D721Med (cell line): ENCODE data around the gene WDSUB1.

Experiments used
- DNase-seq: peaks from one replicate; pipeline ENCODE4 v3.0.0; 2011; ENCODE audit warnings: low spot score; ENCODE audit not compliant: insufficient read length
- FAIRE-seq: peaks from 2 replicates; lab custom pipeline; 2011; peaks lifted over from hg19 to GRCh38; lab: Jason Lieb, UNC
- CTCF ChIP-seq: IDR thresholded peaks from 2 replicates; pipeline ENCODE4 v1.5.1; 2012; ENCODE audit warnings: mild to moderate bottlenecking, control low read depth; ENCODE audit not compliant: insufficient read depth; ENCODE audit errors: missing control alignments

The WDSUB1 gene

GRCh38 chr2:159196393-159196925 lies 90.0 kb downstream of the WDSUB1 start:
- no peak for TF ChIP-seq CTCF
- DNase-seq (no peak), FAIRE-seq (no peak)

DNA sequence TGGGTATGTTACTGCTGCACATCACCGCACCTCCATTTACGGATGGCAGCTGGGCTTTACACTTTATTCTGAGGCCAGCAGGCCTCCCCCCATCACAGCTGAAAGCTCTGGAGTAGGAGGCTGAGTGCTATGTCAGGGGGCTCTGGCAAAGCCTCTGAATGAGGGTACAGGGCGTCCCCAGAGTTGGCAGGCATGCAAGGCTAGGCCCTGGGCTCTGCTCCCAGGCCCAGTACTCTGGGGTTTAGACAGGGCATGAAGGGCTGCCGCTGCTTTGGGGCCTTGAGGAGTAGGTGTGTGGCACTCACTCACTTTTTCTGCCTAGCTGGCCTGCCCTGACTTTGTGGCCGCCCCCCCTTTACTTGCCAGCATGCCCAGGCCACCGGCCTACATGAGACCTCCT lies 90.8 kb downstream of the WDSUB1 start:
- FAIRE-seq (no peak), DNase-seq (no peak)
- no peak for TF ChIP-seq CTCF

- no peak for TF ChIP-seq CTCF
- DNase-seq = no peak
- no peak for FAIRE-seq
Observed at GRCh38 chr2:159194241-159194640, 92.3 kb downstream of the WDSUB1 start.

DNA sequence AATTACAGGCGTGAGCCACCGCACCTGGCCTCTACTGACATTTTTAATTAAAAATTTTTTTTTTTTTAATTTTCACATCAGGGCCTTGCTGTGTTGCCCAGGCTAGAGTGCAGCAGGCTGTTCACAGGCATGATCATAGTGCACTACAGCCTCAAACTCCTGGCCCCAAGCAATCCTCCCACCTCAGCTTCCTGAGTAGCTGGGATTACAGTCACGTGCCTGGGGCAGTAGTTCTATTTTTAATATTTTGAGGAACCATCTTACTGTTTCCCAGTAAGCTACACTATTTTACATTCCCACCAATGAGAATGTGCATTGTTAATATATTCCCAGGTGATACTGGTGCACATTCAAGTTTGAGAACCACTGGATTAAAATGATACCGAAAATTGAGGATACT lies 92.7 kb downstream of the WDSUB1 start:
- DNase-seq = no peak

GRCh38 chr2:159192371-159192918 lies 94.1 kb downstream of the WDSUB1 start:
- TF ChIP-seq CTCF = no peak
- DNase-seq = no peak
- no peak for FAIRE-seq

More for the DNA sequence above, 92.7 kb downstream of the WDSUB1 start:
- FAIRE-seq = no peak
- no peak for TF ChIP-seq CTCF

GRCh38 chr2:159188449-159188848 lies 98.1 kb downstream of the WDSUB1 start:
- FAIRE-seq (no peak), DNase-seq (no peak)
- TF ChIP-seq CTCF = no peak

GRCh38 chr2:159187106-159187505 lies 99.4 kb downstream of the WDSUB1 start:
- FAIRE-seq (no peak), DNase-seq (no peak)
- no peak for TF ChIP-seq CTCF
